H1 (cell line): ENCODE measurements around the gene USH2A. TPM values are rescaled to one million over a fixed set of nuclear protein-coding genes. Genes with fewer than 3 reads are reported as not detected.
A peak's percentile ranks its signal among the peaks of the same experiment; 100 is the strongest.

Source experiments
- CTCF ChIA-PET: fragments of 300-600 bp; sonication (Branson Sonifier 250); formaldehyde crosslinking; loops from one replicate; lab custom pipeline; 2021; ENCODE audit not compliant: partially characterized antibody; lab: Charles Lee
- POLR2A ChIA-PET: fragments of 300-600 bp; sonication (Branson Sonifier 250); formaldehyde crosslinking; loops from one replicate; lab custom pipeline; 2021; ENCODE audit warnings: inconsistent platforms; ENCODE audit not compliant: partially characterized antibody; lab: Charles Lee
- DNase-seq, 2 experiments: peaks; one replicate each; pipeline versions ENCODE4 v3.0.0 to v3.0.0-alpha.2; 2010 to 2022; ENCODE audit warnings: low spot score in 2 of 2, low read depth in 1 of 2, mixed read lengths in 1 of 2
- FAIRE-seq: peaks from 2 replicates; lab custom pipeline; 2011; peaks lifted over from hg19 to GRCh38; lab: Jason Lieb, UNC
- H2AFZ ChIP-seq: 2 replicates; pipeline ENCODE4 v1.8.1; 2012; ENCODE audit warnings: low read length, inconsistent platforms
- H2AK5ac ChIP-seq: 2 replicates; pipeline ENCODE4 v1.6.1; 2013; ENCODE audit warnings: low read depth, low read length
- H2BK120ac ChIP-seq: replicated peaks from 2 replicates; pipeline ENCODE3; 2013; ENCODE audit warnings: low read depth, low read length, inconsistent platforms
- H2BK12ac ChIP-seq: 2 replicates; pipeline ENCODE4 v1.6.1; 2013; ENCODE audit warnings: low read depth, low read length
- H2BK15ac ChIP-seq: 2 replicates; pipeline ENCODE4 v1.6.1; 2013; ENCODE audit warnings: low read length
- H2BK20ac ChIP-seq: 2 replicates; pipeline ENCODE4 v1.6.1; 2013; ENCODE audit warnings: low read length
- H2BK5ac ChIP-seq: 2 replicates; pipeline ENCODE4 v1.6.1; 2013; ENCODE audit warnings: low read depth, low read length
- H3K14ac ChIP-seq: 2 replicates; pipeline ENCODE4 v1.6.1; 2013; ENCODE audit warnings: inconsistent platforms; ENCODE audit not compliant: insufficient read length
- H3K18ac ChIP-seq: 2 replicates; pipeline ENCODE4 v1.6.1; 2013; ENCODE audit warnings: low read length; ENCODE audit errors: extremely low read depth
- H3K23ac ChIP-seq: 2 replicates; pipeline ENCODE4 v1.6.1; 2013; ENCODE audit warnings: inconsistent platforms; ENCODE audit not compliant: insufficient read length
- H3K23me2 ChIP-seq: 2 replicates; pipeline ENCODE4 v1.6.1; 2013; ENCODE audit warnings: low read depth, low read length
- H3K27ac ChIP-seq: 2 replicates; pipeline ENCODE4 v1.6.1; 2011; ENCODE audit warnings: low read depth, low read length, inconsistent platforms
- H3K27me3 ChIP-seq, 4 experiments: replicated peaks in 1 of 4; 1 replicate in 1 of 4; 2 replicates in 3 of 4; pipeline versions ENCODE4 v1.6.1 to v1.8.1; 2011 to 2013; ENCODE audit warnings: low read length in 3 of 4, mild to moderate bottlenecking in 3 of 4, inconsistent platforms in 2 of 4, mixed read lengths in 2 of 4, moderate library complexity in 1 of 4; ENCODE audit not compliant: control insufficient read depth in 3 of 4, insufficient read depth in 3 of 4; ENCODE audit errors: extremely low read depth in 1 of 4
- H3K36me3 ChIP-seq, 4 experiments: 2 replicates each; pipeline versions ENCODE4 v1.6.1 to v1.8.1; 2011 to 2013; ENCODE audit warnings: mild to moderate bottlenecking in 4 of 4, low read length in 3 of 4, moderate library complexity in 2 of 4, control low read depth in 1 of 4, inconsistent platforms in 1 of 4; ENCODE audit not compliant: insufficient read depth in 4 of 4, control insufficient read depth in 2 of 4
- H3K4ac ChIP-seq: replicated peaks from 2 replicates; pipeline ENCODE3; 2013; ENCODE audit warnings: low read length, low read depth, mixed read lengths, inconsistent platforms; ENCODE audit not compliant: insufficient read length
- H3K4me1 ChIP-seq, 4 experiments: replicated peaks in 1 of 4; 1 replicate in 1 of 4; 2 replicates in 3 of 4; pipeline versions ENCODE4 v1.6.1 to v1.8.1; 2011 to 2013; ENCODE audit warnings: low read length in 3 of 4, inconsistent platforms in 2 of 4, mixed read lengths in 1 of 4; ENCODE audit not compliant: insufficient read depth in 4 of 4, control insufficient read depth in 3 of 4
- H3K4me2 ChIP-seq, 2 experiments: 2 replicates each; pipeline versions ENCODE4 v1.6.1 to v1.8.1; 2011 to 2013; ENCODE audit warnings: low read depth in 2 of 2, low read length in 2 of 2, control low read depth in 1 of 2, inconsistent platforms in 1 of 2, mild to moderate bottlenecking in 1 of 2; ENCODE audit not compliant: insufficient read depth in 1 of 2
- H3K4me3 ChIP-seq, 4 experiments: fragments of 200-600, 300-600 bp in 1 of 4; sonication (generic), shearing (Covaris generic), sonication (Bioruptor Twin) in 1 of 4; 2 replicates each; pipeline versions ENCODE4 v1.5.1 to v1.8.1; 2011 to 2016; ENCODE audit warnings: low read length in 4 of 4, low read depth in 3 of 4, control low read depth in 2 of 4, inconsistent platforms in 2 of 4, mild to moderate bottlenecking in 2 of 4, mixed read lengths in 1 of 4, moderate library complexity in 1 of 4; ENCODE audit not compliant: insufficient read depth in 2 of 4; ENCODE audit errors: extremely low read depth in 1 of 4
- H3K56ac ChIP-seq: replicated peaks from 2 replicates; pipeline ENCODE3; 2013; ENCODE audit warnings: low read depth, mild to moderate bottlenecking, mixed read lengths, low read length, inconsistent platforms; ENCODE audit not compliant: insufficient read length
- H3K79me1 ChIP-seq: 2 replicates; pipeline ENCODE4 v1.6.1; 2013; ENCODE audit warnings: low read depth, low read length, control low read depth
- H3K79me2 ChIP-seq, 2 experiments: 2 replicates each; pipeline versions ENCODE4 v1.6.1 to v1.8.1; 2012 to 2013; ENCODE audit warnings: low read length in 2 of 2, mild to moderate bottlenecking in 2 of 2, inconsistent platforms in 1 of 2; ENCODE audit not compliant: insufficient read depth in 2 of 2, control insufficient read depth in 1 of 2
- H3K9ac ChIP-seq, 4 experiments: replicated peaks in 1 of 4; 1 replicate in 1 of 4; 2 replicates in 3 of 4; pipeline versions ENCODE4 v1.6.1 to v1.8.1; 2011 to 2013; ENCODE audit warnings: low read depth in 3 of 4, low read length in 3 of 4, control low read depth in 2 of 4, mild to moderate bottlenecking in 2 of 4, moderate library complexity in 2 of 4, inconsistent platforms in 1 of 4; ENCODE audit errors: extremely low read depth in 1 of 4
- H3K9me3 ChIP-seq, 2 experiments: 2 replicates each; pipeline versions ENCODE4 v1.6.1 to v1.8.1; 2012 to 2013; ENCODE audit warnings: mild to moderate bottlenecking in 2 of 2, moderate library complexity in 2 of 2, control low read depth in 1 of 2, inconsistent platforms in 1 of 2, low read depth in 1 of 2, low read length in 1 of 2, mixed read lengths in 1 of 2; ENCODE audit not compliant: insufficient read depth in 2 of 2
- H4K20me1 ChIP-seq, 2 experiments: replicated peaks in 1 of 2; 2 replicates each; pipeline versions ENCODE3 to v1.8.1; 2011 to 2013; ENCODE audit warnings: inconsistent platforms in 2 of 2, low read length in 2 of 2, mild to moderate bottlenecking in 1 of 2; ENCODE audit not compliant: insufficient read depth in 2 of 2, control insufficient read depth in 1 of 2
- H4K5ac ChIP-seq: 2 replicates; pipeline ENCODE4 v1.6.1; 2013; ENCODE audit warnings: low read length, low read depth, mixed read lengths, inconsistent platforms; ENCODE audit not compliant: insufficient read length
- H4K8ac ChIP-seq: 2 replicates; pipeline ENCODE4 v1.8.0; 2013; ENCODE audit warnings: mild to moderate bottlenecking, moderate library complexity, low read length, inconsistent platforms; ENCODE audit not compliant: insufficient read depth; ENCODE audit errors: extremely low read depth
- H4K91ac ChIP-seq: replicated peaks from 2 replicates; pipeline ENCODE3; 2013; ENCODE audit warnings: low read length, mixed read lengths, inconsistent platforms; ENCODE audit not compliant: insufficient read length
- CTBP2 ChIP-seq: IDR thresholded peaks from 2 replicates; pipeline ENCODE4 v1.7.0; 2011; ENCODE audit warnings: borderline replicate concordance, mild to moderate bottlenecking, moderate library complexity, mixed read lengths, low read length; ENCODE audit not compliant: insufficient read depth, insufficient read length
- RFX5 ChIP-seq: IDR thresholded peaks from 2 replicates; pipeline ENCODE4 v1.6.1; 2011; ENCODE audit warnings: low read depth, low read length, improper control_type of control experiment, borderline replicate concordance
- RNF2 ChIP-seq: fragments of 200-900, 300-1000 bp; sonication (generic); IDR thresholded peaks from 2 replicates; pipeline ENCODE4 v1.7.1; 2016; ENCODE audit warnings: borderline replicate concordance, low read depth, mild to moderate bottlenecking, antibody characterized with exemption, low read length; ENCODE audit not compliant: poor library complexity, severe bottlenecking; ENCODE audit errors: missing control alignments
- TAF7 ChIP-seq: optimal IDR thresholded peaks from 2 replicates; pipeline ENCODE3; 2011; ENCODE audit warnings: low read depth, mild to moderate bottlenecking, inconsistent platforms, low read length, moderate library complexity, borderline replicate concordance
- WGBS, 2 experiments: shearing (Covaris generic) in 1 of 2; methylation state at CpG; one replicate each; pipeline versions ENCODE4 v1.1.6 to v1.1.7; 2013 to 2015; ENCODE audit warnings: low lambda C conversion rate in 2 of 2, mixed read lengths in 2 of 2, inconsistent platforms in 1 of 2, low coverage in 1 of 2, missing lambda C conversion rate in 1 of 2; ENCODE audit not compliant: insufficient replicate concordance in 2 of 2, insufficient coverage in 1 of 2, insufficient read length in 1 of 2; ENCODE audit errors: extremely low coverage in 1 of 2, missing lambda C conversion rate in 1 of 2; 5-methylcytosine and 5-hydroxymethylcytosine counted together
- polyA plus RNA-seq, 7 experiments: library from polyadenylated mRNA; depleted of rRNA in 3 of 7; stranded (reverse) in 5 of 7; unstranded in 2 of 7; fragments of >200 nt in 5 of 7; fragments of 200-250 nt in 2 of 7; gene quantifications; 1 replicate in 5 of 7; 2 replicates in 1 of 7; 4 replicates in 1 of 7; pipeline versions ENCODE4 v1.2.1 to v1.2.3, GENCODE V29; 2011 to 2013; ENCODE audit warnings: missing spikeins in 2 of 7, mixed read lengths in 2 of 7
- total RNA-seq: library from RNA; stranded (reverse); fragmentation: NEBNext Ultra II Directional; extraction: Animal tissue kit (Norgen Biotek cat#: 25700); gene quantifications from 2 replicates; pipeline ENCODE4 v1.2.1, GENCODE V29; 2021
- TF ChIP-seq, protein P1 (sequence below): IDR thresholded peaks from 2 replicates; pipeline ENCODE4 v1.6.1; 2012; ENCODE audit warnings: inconsistent platforms
- TF ChIP-seq, protein P2 (sequence below): IDR thresholded peaks from 2 replicates; pipeline ENCODE4 v1.6.1; 2012; ENCODE audit warnings: inconsistent platforms

USH2A gene
- total and polyA plus RNA-seq, 2 of the 8 experiments (the other 6 are each of a cell fraction or from before 2014, with no cell fraction given) = 0.02 to 0.17 TPM

DNA sequence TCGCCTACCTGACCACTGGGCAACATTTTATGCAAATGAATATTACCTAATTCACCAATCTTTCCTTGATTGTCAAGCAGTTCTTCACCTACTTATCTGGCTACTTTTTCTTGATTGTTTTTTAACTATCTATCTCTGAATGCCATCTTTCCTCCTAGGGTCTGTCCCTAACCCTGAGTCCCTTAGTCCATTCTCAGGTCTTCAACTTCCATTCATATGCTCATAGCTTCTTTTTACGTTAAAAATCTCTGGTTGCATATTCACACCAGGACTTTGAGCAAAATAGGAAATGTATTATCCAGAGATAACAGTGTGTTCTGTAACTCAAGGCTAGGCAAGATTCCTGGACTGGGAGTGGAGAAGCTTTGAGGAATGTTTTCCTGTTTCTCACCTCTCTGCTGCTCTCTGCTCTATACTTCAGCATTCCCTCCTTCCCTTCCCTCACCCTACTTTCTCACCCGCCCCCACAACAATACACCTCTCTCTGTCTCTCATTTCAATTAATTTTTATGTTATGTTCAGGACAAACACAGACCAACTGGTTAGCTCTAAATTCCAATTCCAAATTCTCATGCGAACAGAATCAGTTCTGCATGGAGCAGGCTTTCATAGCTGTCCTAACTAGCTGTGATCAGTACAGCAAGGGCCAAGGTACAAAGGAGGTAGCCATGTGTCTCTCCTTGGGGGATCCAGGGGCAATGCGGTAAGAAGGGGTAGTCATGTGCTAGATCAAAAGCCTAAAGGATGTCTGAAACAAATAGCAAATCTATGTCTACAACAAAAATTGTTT, 278.4 kb downstream of the USH2A start:
- H3K14ac ChIP-seq = no peak overlapping the region
- 0 out of 4 replicates have a peak overlapping the region, but pooled peaks of 1 of the 2 experiments have one; percentile 4 for H3K4me2 ChIP-seq
- no peak overlapping the region for H4K8ac ChIP-seq
- TF ChIP-seq, protein P1, sequence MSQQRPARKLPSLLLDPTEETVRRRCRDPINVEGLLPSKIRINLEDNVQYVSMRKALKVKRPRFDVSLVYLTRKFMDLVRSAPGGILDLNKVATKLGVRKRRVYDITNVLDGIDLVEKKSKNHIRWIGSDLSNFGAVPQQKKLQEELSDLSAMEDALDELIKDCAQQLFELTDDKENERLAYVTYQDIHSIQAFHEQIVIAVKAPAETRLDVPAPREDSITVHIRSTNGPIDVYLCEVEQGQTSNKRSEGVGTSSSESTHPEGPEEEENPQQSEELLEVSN = peak; percentile 25; the same call in 1 of the 2 replicates
- TF ChIP-seq CTBP2 (no peak), TAF7 (no peak), RNF2 (no peak), RFX5 (no peak)
- TF ChIP-seq, protein P2, sequence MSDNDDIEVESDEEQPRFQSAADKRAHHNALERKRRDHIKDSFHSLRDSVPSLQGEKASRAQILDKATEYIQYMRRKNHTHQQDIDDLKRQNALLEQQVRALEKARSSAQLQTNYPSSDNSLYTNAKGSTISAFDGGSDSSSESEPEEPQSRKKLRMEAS = peak; percentile 74

More for the DNA sequence above, 278.4 kb downstream of the USH2A start:
- Histone ChIP-seq H2BK20ac (peak overlapping the region; percentile 2; the same call in 1 of the 2 replicates), H3K27ac (no peak overlapping the region), H3K18ac (no peak overlapping the region), H4K5ac (no peak overlapping the region), H3K23ac (no peak overlapping the region), H3K4me3 (no peak overlapping the region), H4K20me1 (no peaks in the 10 kb centered on the region), H3K9me3 (no peaks in the 10 kb centered on the region), H3K36me3 (no peaks in the 10 kb centered on the region), H3K79me1 (no peaks in the 10 kb centered on the region), H2AFZ (no peak overlapping the region), H3K4ac (no peak overlapping the region), H2BK5ac (peak overlapping the region; percentile 69; the same call in 1 of the 2 replicates), H2AK5ac (no peak overlapping the region), H3K23me2 (no peaks in the 10 kb centered on the region), H3K79me2 (no peaks in the 10 kb centered on the region), H3K4me1 (peaks cover 3 to 11% (median 9%) of the 10 kb centered on the region in 4 experiments; a peak in 6 of 7 replicates), H2BK15ac (no peak overlapping the region), H2BK120ac (no peak overlapping the region), H3K27me3 (no peaks in the 10 kb centered on the region), H2BK12ac (peak overlapping the region; percentile 10; the same call in 1 of the 2 replicates), H4K91ac (no peak overlapping the region), H3K56ac (no peak overlapping the region), H3K9ac (no peak overlapping the region)
- no peak for DNase-seq
- FAIRE-seq = no peak
- ChIA-PET CTCF (interaction anchor here (0.6 to 3.0 kb wide), 5 partner anchors 25 to 150 kb away, joined by 3 to 13 read pairs (median 4); no protein-coding TSS in a partner anchor), POLR2A (no interaction called here)
- WGBS, 2 experiments = 69 to 100% methylated on average over 1 to 5 of the region's 5 CpGs
